Common myeloid progenitor, CD34-positive (primary cell): Measurements from ENCODE around the gene SMG7.

Experiments
- CTCF ChIA-PET: fragments of 350-600 bp; sonication (Branson Sonifier 250); formaldehyde crosslinking; loops from one replicate; lab custom pipeline; 2021; ENCODE audit warnings: antibody characterized with exemption; lab: Charles Lee
- POLR2A ChIA-PET: fragments of 350-600 bp; sonication (Branson Sonifier 250); formaldehyde crosslinking; loops from one replicate; lab custom pipeline; 2021; ENCODE audit warnings: antibody characterized with exemption; lab: Charles Lee
- DNase-seq, 3 donors: peaks; one replicate each; pipeline versions ENCODE4 v3.0.0 to v3.0.0-alpha.2; 2013
- H3K27ac ChIP-seq, 2 experiments: 1 replicate in 1 of 2; 2 replicates in 1 of 2; pipeline ENCODE4 v1.7.0; 2013; ENCODE audit warnings: inconsistent platforms in 2 of 2, low read length in 2 of 2, mild to moderate bottlenecking in 2 of 2, low read depth in 1 of 2, moderate library complexity in 1 of 2; ENCODE audit not compliant: severe bottlenecking in 2 of 2, insufficient read depth in 1 of 2, poor library complexity in 1 of 2
- H3K27me3 ChIP-seq, 5 experiments: replicated peaks in 2 of 5; 1 replicate in 3 of 5; 2 replicates in 2 of 5; pipeline versions ENCODE4 v1.6.1 to v1.7.0; 2013; ENCODE audit warnings: low read length in 4 of 5, mild to moderate bottlenecking in 2 of 5, moderate library complexity in 2 of 5, inconsistent platforms in 1 of 5; ENCODE audit not compliant: insufficient read depth in 5 of 5, control insufficient read depth in 4 of 5
- H3K36me3 ChIP-seq, 4 experiments: 1 replicate in 2 of 4; 2 replicates in 2 of 4; pipeline versions ENCODE4 v1.6.1 to v1.7.0; 2013; ENCODE audit warnings: low read length in 3 of 4, control low read depth in 1 of 4, mild to moderate bottlenecking in 1 of 4; ENCODE audit not compliant: control insufficient read depth in 4 of 4, insufficient read depth in 4 of 4
- H3K4me1 ChIP-seq, 4 experiments: 1 replicate in 3 of 4; 2 replicates in 1 of 4; pipeline versions ENCODE4 v1.6.1 to v1.7.1; 2013; ENCODE audit warnings: low read length in 3 of 4, mild to moderate bottlenecking in 3 of 4, control low read depth in 1 of 4, inconsistent platforms in 1 of 4, moderate library complexity in 1 of 4; ENCODE audit not compliant: control insufficient read depth in 4 of 4, insufficient read depth in 4 of 4; ENCODE audit errors: control extremely low read depth in 1 of 4
- H3K4me3 ChIP-seq, 7 experiments: 1 replicate in 4 of 7; 2 replicates in 3 of 7; pipeline versions ENCODE4 v1.5.1 to v1.7.0; 2013; ENCODE audit warnings: mild to moderate bottlenecking in 7 of 7, low read length in 6 of 7, moderate library complexity in 6 of 7, inconsistent platforms in 2 of 7, low read depth in 2 of 7, control low read depth in 1 of 7; ENCODE audit not compliant: insufficient read depth in 4 of 7, control insufficient read depth in 1 of 7; ENCODE audit errors: extremely low read depth in 1 of 7
- H3K9me3 ChIP-seq, 5 experiments: 1 replicate in 4 of 5; 2 replicates in 1 of 5; pipeline versions ENCODE4 v1.6.1 to v1.7.1; 2013; ENCODE audit warnings: low read length in 4 of 5, mild to moderate bottlenecking in 2 of 5, inconsistent platforms in 1 of 5, low read depth in 1 of 5, moderate library complexity in 1 of 5; ENCODE audit not compliant: control insufficient read depth in 4 of 5, insufficient read depth in 2 of 5; ENCODE audit errors: control extremely low read depth in 1 of 5
- WGBS: methylation state at CpG from one replicate; pipeline ENCODE4 v1.1.5; 2013; ENCODE audit not compliant: insufficient coverage; 5-methylcytosine and 5-hydroxymethylcytosine counted together

Gene SMG7

DNA sequence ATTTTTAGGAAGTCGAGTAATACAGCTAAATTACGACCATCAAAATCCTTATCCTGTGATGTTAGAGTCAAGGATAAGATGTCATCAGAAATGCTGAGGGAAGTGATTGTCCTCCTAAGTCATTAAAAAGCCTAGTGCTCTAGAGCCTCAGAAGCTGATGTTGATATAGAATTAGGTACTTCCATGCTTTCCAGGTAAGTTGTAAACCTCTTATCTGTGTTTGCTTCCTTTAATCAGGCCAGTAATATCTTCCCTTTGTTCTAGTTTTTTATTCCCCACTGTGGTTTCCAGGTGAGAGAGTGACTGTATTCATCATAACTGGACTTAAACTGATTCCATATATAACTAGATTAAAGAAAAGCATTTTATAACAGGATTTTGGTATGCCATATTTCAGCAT lies 44.4 kb downstream of the SMG7 start:
- CTCF ChIA-PET = no interaction called here
- POLR2A ChIA-PET = no interaction called here
- no CpG with 5 or more reads among the region's 2 CpGs for WGBS
- no peaks in the 10 kb centered on the region for H3K27me3 ChIP-seq
- peaks cover 0 to 4% (median 3%) of the 10 kb centered on the region in 4 experiments for H3K4me1 ChIP-seq
- no peaks in the 10 kb centered on the region for H3K9me3 ChIP-seq
- H3K4me3 ChIP-seq = no peak overlapping the region
- H3K36me3 ChIP-seq = peaks cover 13 to 28% (median 21%) of the 10 kb centered on the region in 4 experiments
- H3K27ac ChIP-seq = no peak overlapping the region
- no peak for DNase-seq

DNA sequence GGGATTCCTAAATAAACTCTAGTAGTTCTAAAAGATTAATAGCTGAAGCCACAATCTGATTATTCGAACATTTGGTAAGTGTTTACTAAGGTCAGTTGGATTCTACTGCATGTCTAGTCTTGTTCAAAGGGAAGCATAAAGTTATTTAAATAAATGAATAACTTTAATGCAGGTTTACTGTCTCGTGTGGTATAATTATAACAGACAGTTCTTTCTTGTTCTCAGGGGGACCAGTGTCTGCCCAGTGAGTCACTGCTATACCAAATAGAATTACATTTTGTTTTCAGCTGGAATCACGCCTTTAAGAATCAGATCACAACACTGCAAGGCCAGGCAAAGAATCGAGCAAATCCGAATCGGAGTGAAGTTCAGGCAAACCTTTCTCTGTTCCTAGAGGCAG lies 45.1 kb downstream of the SMG7 start:
- ChIA-PET CTCF (interaction anchor here (1.2 kb wide), 1 partner anchor 42 kb away, joined by 3 read pairs; no protein-coding TSS in a partner anchor), POLR2A (no interaction called here)
- no peak for DNase-seq
- Histone ChIP-seq H3K9me3 (no peaks in the 10 kb centered on the region), H3K27me3 (no peaks in the 10 kb centered on the region), H3K4me1 (peaks cover 0 to 4% (median 3%) of the 10 kb centered on the region in 4 experiments), H3K27ac (no peak overlapping the region), H3K36me3 (peaks cover 15 to 34% (median 24%) of the 10 kb centered on the region in 4 experiments), H3K4me3 (no peak overlapping the region)
- WGBS = 100% methylated on average over 4 of the region's 6 CpGs

DNA sequence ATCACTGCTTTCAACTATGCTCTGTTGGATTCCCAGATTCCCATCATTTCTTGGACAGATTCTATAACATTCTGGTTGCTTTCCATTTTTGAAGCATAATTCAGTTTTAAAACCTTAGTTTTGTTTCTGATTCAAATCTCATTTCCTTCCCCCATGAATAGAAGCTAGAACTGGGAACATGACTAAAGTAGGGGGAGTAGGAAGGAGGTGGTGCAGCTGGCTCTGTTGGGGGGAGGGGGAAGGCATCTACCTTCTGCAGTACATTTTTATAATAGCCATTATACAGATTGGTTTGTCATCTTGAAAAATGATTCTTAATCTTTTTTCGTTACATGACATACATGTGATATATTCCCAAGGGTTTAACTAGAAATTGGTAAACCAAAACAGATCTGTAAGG lies 48.1 kb downstream of the SMG7 start:
- CTCF ChIA-PET = interaction anchor here (0.6 to 1.4 kb wide), 2 partner anchors 14 to 20 kb away, joined by 3 read pairs; no protein-coding TSS in a partner anchor
- POLR2A ChIA-PET = no interaction called here
- Histone ChIP-seq H3K4me1 (peaks cover 0 to 4% (median 3%) of the 10 kb centered on the region in 4 experiments), H3K27ac (no peak overlapping the region), H3K36me3 (peaks cover 21 to 41% (median 32%) of the 10 kb centered on the region in 4 experiments), H3K4me3 (no peak overlapping the region), H3K27me3 (no peaks in the 10 kb centered on the region), H3K9me3 (no peaks in the 10 kb centered on the region)
- peak in 2 of 3 donors; percentile 9 to 21 for DNase-seq
- WGBS = no CpG with 5 or more reads among the region's 1 CpG

DNA sequence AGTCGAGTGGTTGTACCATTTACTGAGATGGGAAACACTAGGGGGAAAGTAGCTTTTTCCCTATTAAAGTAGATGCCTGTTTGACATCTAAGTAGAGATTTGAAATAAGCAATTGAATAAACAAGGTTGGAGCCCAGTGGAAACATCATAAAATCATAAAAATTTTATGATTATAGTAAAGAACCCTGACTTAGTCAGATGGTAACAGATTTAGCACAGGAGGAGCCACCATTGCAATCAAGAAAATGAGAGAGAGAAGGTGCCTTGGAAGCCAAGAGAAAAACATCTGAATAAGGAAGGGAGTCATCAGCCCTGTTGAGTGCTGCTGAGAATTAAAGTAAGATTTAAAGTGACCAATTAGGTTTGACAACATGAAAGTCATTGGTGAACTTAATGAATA lies 49.8 kb downstream of the SMG7 start:
- POLR2A ChIA-PET = no interaction called here
- Histone ChIP-seq H3K4me1 (peaks cover 0 to 4% (median 3%) of the 10 kb centered on the region in 4 experiments), H3K4me3 (no peak overlapping the region), H3K27ac (no peak overlapping the region), H3K27me3 (no peaks in the 10 kb centered on the region), H3K36me3 (peaks cover 18 to 45% (median 35%) of the 10 kb centered on the region in 4 experiments), H3K9me3 (no peaks in the 10 kb centered on the region)
- DNase-seq = no peak
- whole genome bisulfite sequencing = 100% methylated on average over 1 of the region's 1 CpG
- CTCF ChIA-PET = interaction anchor here (0.8 to 1.5 kb wide), 4 partner anchors 10 to 18 kb away, joined by 3 to 4 read pairs (median 4); no protein-coding TSS in a partner anchor

DNA sequence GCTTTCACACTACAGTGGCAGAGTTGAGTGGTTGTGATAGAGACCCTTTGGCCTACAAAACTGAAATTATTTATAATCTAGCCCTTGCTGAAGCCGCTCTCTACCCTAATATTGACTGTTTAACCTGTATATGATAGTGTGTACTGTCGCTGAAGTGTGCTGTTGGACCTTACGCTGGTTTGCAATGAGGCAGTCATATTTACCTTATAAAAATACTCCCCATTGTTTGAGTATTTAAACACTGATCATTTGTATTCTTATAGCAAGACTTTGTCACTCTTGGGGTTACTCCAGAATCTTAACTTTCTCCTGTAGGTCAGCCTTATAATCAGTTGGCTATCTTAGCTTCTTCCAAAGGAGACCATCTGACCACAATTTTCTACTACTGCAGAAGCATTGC lies 56.3 kb downstream of the SMG7 start:
- ChIA-PET CTCF (interaction anchor here (1.2 kb wide), 1 partner anchor 11 kb away, joined by 3 read pairs; no protein-coding TSS in a partner anchor), POLR2A (interaction anchor here (1.0 kb wide), 1 partner anchor 27 kb away, joined by 3 read pairs; no protein-coding TSS in a partner anchor)
- Histone ChIP-seq H3K27me3 (no peaks in the 10 kb centered on the region), H3K4me3 (no peak overlapping the region), H3K4me1 (no peaks in the 10 kb centered on the region), H3K9me3 (no peaks in the 10 kb centered on the region), H3K27ac (no peak overlapping the region), H3K36me3 (peaks cover 23 to 62% (median 50%) of the 10 kb centered on the region in 4 experiments)
- no peak for DNase-seq
- WGBS = no CpG with 5 or more reads among the region's 3 CpGs

DNA sequence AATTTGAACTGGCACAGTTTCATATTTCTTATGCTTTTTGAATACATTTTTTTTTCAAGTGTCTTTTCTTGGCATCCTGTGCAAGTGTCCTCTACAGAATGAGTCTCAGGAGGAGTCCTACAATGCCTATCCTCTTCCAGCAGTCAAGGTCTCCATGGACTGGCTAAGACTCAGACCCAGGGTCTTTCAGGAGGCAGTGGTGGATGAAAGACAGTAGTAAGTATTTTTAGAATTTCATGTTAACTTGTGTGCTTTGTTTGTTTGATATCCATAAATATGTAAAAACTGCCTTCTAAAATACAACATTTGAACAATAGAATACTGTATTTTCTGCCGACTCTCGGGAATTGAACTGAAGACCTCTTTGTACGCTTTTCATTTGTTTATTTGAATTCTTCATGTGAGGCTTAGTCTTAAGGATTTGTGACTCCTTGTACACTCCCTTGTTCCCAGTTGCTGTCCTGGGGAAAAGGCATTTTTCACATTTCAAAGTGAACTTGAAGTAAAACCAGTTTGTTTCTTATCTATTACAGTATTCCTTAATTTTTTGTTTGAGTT lies 61.4 kb downstream of the SMG7 start:
- H3K36me3 ChIP-seq = peaks cover 27 to 80% (median 51%) of the 10 kb centered on the region in 4 experiments

DNA sequence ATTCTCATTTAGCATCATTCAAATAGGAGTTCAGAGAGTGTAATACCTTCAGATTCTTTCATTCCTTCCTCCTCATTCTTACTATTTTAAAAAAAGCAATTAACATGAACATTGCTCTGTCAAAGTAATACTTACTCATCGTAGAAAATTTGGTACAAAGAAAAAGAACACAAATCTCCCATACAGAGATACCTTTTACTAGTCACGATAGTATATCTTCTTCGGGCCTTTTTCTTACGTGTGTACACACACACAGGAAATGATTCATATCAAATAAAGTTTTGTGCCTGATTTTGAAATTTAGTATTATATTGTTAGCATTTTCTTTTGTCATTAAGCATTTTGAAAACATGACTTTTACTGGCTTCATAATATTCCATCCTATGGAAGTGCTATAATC lies 65.1 kb downstream of the SMG7 start:
- CTCF ChIA-PET = no interaction called here
- Histone ChIP-seq H3K4me1 (no peaks in the 10 kb centered on the region), H3K27ac (no peak overlapping the region), H3K9me3 (no peaks in the 10 kb centered on the region), H3K27me3 (no peaks in the 10 kb centered on the region), H3K36me3 (peaks cover 28 to 90% (median 56%) of the 10 kb centered on the region in 4 experiments), H3K4me3 (no peak overlapping the region)
- POLR2A ChIA-PET = no interaction called here
- no CpG with 5 or more reads among the region's 4 CpGs for WGBS
- no peak for DNase-seq

More for the DNA sequence above, 61.4 kb downstream of the SMG7 start:
- Histone ChIP-seq H3K27me3 (no peaks in the 10 kb centered on the region), H3K9me3 (no peaks in the 10 kb centered on the region), H3K27ac (no peak overlapping the region), H3K4me1 (no peaks in the 10 kb centered on the region), H3K4me3 (no peak overlapping the region)
- WGBS = 100% methylated on average over 3 of the region's 3 CpGs
- ChIA-PET POLR2A (no interaction called here), CTCF (interaction anchor here (1.3 kb wide), 1 partner anchor 11 kb away, joined by 4 read pairs; no protein-coding TSS in a partner anchor)
- DNase-seq = no peak
